ENCODE measurements around the gene MRPL10.

MRPL10 gene

GRCh38 chr17:47875011-47875985 lies 44.0 kb upstream of the MRPL10 start:
- Histone ChIP-seq H3K4me3 (no peak overlapping the region), H3K27ac (no peak overlapping the region)
- no peak for DNase-seq (ENCODE audit: low spot score)
- no peak for TF ChIP-seq CTCF (IDR thresholded peaks at IDR 0.05)

- Histone ChIP-seq H3K27ac (no peak overlapping the region), H3K4me3 (no peak overlapping the region)
- no peak for TF ChIP-seq CTCF (IDR thresholded peaks at IDR 0.05)
- DNase-seq (ENCODE audit: low spot score): no peak
Measured at GRCh38 chr17:47873200-47874090, 42.1 kb upstream of the MRPL10 start.

- TF ChIP-seq CTCF (IDR thresholded peaks at IDR 0.05): no peak
- Histone ChIP-seq H3K4me3 (peak overlapping the region; percentile 25), H3K27ac (no peak overlapping the region)
- no peak for DNase-seq (ENCODE audit: low spot score)
Measured at GRCh38 chr17:47872651-47873161, 41.4 kb upstream of the MRPL10 start.

GRCh38 chr17:47872019-47872650 lies 40.8 kb upstream of the MRPL10 start:
- H3K27ac ChIP-seq: no peak overlapping the region
- H3K4me3 ChIP-seq: peak overlapping the region; percentile 25
- DNase-seq (ENCODE audit: low spot score): no peak
- TF ChIP-seq CTCF (IDR thresholded peaks at IDR 0.05): no peak

GRCh38 chr17:47871048-47871447 lies 39.7 kb upstream of the MRPL10 start:
- Histone ChIP-seq H3K4me3 (no peak overlapping the region), H3K27ac (no peak overlapping the region)

More at GRCh38 chr17:47871048-47871447, 39.7 kb upstream of the MRPL10 start:
- TF ChIP-seq CTCF (IDR thresholded peaks at IDR 0.05): no peak
- DNase-seq (ENCODE audit: low spot score): no peak

Data from coronary artery (tissue), 2 donors.